ENCODE measurements around the gene APCDD1. TPM values are rescaled to one million over a fixed set of nuclear protein-coding genes. Genes with fewer than 3 reads are reported as not detected.

Gene APCDD1
- total and polyA plus RNA-seq, 2 donors (not counting 1 experiment from before 2014, with no cell fraction given) = 15.3 to 17.3 TPM

DNA sequence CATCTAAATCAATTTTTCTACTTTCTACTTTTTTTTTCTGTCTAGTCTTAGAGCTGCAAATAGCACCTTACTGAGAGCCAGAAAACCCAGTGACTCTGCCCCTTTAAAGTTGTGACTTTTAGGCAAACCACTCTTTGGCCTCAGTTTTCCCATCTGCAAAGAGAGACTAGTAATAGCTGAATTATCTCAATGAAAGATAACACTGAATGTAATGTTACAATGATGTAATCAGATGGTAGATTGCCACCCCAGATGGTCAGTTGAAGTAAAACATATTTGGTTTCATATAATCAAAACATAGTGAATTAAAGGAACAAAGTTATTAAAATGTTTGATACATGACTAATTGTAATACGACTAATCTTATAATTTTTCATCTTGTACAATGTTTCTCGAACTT is 5.0 kb upstream of the APCDD1 start:
- peaks cover 7% of the 10 kb centered on the region for H3K27me3 ChIP-seq (ENCODE audit: control insufficient read depth, insufficient read depth, low read length)
- H3K36me3 ChIP-seq (ENCODE audit: control insufficient read depth, insufficient read depth, low read length) = no peaks in the 10 kb centered on the region
- no peaks in the 10 kb centered on the region for H3K79me2 ChIP-seq (ENCODE audit: control insufficient read depth, insufficient read depth, low read length)
- peak; percentile 27 to 60 for DNase-seq (ENCODE audit: low read depth in 2 of 2)
- no peak overlapping the region for H3K27ac ChIP-seq (ENCODE audit: insufficient read depth, low read length)
- no peak overlapping the region for H3K9ac ChIP-seq (ENCODE audit: insufficient read depth, low read length)
- H4K20me1 ChIP-seq (ENCODE audit: control insufficient read depth, extremely low read depth, insufficient read depth, low read length) = no peaks in the 10 kb centered on the region
- no peak overlapping the region for H3K4me2 ChIP-seq (ENCODE audit: extremely low read depth, insufficient read depth, low read length)
- H3K4me3 ChIP-seq (replicated peaks in 1 of 4; ENCODE audit: control extremely low read depth in 1 of 4, insufficient read depth in 1 of 4, low read depth in 3 of 4, low read length in 4 of 4) = no peak overlapping the region
- no peaks in the 10 kb centered on the region for H3K4me1 ChIP-seq (ENCODE audit: control insufficient read depth, extremely low read depth, insufficient read depth, low read length)
- no peak overlapping the region for H2AFZ ChIP-seq (ENCODE audit: low read length)
- no peak for TF ChIP-seq EZH2 (IDR thresholded peaks at IDR 0.05; ENCODE audit: low read length, missing control alignments)
- TF ChIP-seq, protein P1, sequence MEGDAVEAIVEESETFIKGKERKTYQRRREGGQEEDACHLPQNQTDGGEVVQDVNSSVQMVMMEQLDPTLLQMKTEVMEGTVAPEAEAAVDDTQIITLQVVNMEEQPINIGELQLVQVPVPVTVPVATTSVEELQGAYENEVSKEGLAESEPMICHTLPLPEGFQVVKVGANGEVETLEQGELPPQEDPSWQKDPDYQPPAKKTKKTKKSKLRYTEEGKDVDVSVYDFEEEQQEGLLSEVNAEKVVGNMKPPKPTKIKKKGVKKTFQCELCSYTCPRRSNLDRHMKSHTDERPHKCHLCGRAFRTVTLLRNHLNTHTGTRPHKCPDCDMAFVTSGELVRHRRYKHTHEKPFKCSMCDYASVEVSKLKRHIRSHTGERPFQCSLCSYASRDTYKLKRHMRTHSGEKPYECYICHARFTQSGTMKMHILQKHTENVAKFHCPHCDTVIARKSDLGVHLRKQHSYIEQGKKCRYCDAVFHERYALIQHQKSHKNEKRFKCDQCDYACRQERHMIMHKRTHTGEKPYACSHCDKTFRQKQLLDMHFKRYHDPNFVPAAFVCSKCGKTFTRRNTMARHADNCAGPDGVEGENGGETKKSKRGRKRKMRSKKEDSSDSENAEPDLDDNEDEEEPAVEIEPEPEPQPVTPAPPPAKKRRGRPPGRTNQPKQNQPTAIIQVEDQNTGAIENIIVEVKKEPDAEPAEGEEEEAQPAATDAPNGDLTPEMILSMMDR (conservative IDR thresholded peaks at IDR 0.05 in 1 of 2, IDR thresholded peaks at IDR 0.05 in 1 of 2; ENCODE audit: low read depth in 1 of 2, low read length in 2 of 2) = no peak
- H3K9me3 ChIP-seq (ENCODE audit: control insufficient read depth, insufficient read depth, low read depth, low read length) = no peaks in the 10 kb centered on the region

DNA sequence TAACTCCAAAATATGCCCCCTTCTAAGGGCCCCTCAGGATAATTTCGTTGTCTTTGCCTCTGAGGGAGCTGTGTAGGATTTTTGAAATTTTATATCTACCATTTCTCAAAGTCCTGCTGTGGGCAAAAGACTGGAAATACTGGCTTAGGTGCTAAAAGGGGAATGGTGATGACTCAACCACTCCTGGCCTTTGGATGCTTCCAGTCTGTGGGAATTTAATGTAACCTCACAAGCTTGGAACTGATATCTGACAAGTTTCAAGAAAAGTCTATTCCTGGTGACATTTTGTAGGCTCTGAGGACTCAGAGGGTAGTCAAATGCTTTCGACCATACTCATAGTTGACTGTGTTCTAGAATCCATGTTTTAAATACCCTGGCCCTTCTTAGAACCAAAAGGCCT is 3.4 kb upstream of the APCDD1 start:
- H3K4me3 ChIP-seq (replicated peaks in 1 of 4; ENCODE audit: control extremely low read depth in 1 of 4, insufficient read depth in 1 of 4, low read depth in 3 of 4, low read length in 4 of 4) = no peak overlapping the region
- H3K36me3 ChIP-seq (ENCODE audit: control insufficient read depth, insufficient read depth, low read length) = no peaks in the 10 kb centered on the region
- no peaks in the 10 kb centered on the region for H3K4me1 ChIP-seq (ENCODE audit: control insufficient read depth, extremely low read depth, insufficient read depth, low read length)
- H3K4me2 ChIP-seq (ENCODE audit: extremely low read depth, insufficient read depth, low read length) = no peak overlapping the region
- TF ChIP-seq, protein P1 (conservative IDR thresholded peaks at IDR 0.05 in 1 of 2, IDR thresholded peaks at IDR 0.05 in 1 of 2; ENCODE audit: low read depth in 1 of 2, low read length in 2 of 2) = no peak
- TF ChIP-seq EZH2 (IDR thresholded peaks at IDR 0.05; ENCODE audit: low read length, missing control alignments) = no peak
- DNase-seq (ENCODE audit: low read depth in 2 of 2) = no peak
- H3K9ac ChIP-seq (ENCODE audit: insufficient read depth, low read length) = no peak overlapping the region
- H3K79me2 ChIP-seq (ENCODE audit: control insufficient read depth, insufficient read depth, low read length) = no peaks in the 10 kb centered on the region
- no peak overlapping the region for H2AFZ ChIP-seq (ENCODE audit: low read length)
- no peaks in the 10 kb centered on the region for H3K9me3 ChIP-seq (ENCODE audit: control insufficient read depth, insufficient read depth, low read depth, low read length)
- no peaks in the 10 kb centered on the region for H4K20me1 ChIP-seq (ENCODE audit: control insufficient read depth, extremely low read depth, insufficient read depth, low read length)
- H3K27me3 ChIP-seq (ENCODE audit: control insufficient read depth, insufficient read depth, low read length) = peaks cover 12% of the 10 kb centered on the region
- no peak overlapping the region for H3K27ac ChIP-seq (ENCODE audit: insufficient read depth, low read length)

DNA sequence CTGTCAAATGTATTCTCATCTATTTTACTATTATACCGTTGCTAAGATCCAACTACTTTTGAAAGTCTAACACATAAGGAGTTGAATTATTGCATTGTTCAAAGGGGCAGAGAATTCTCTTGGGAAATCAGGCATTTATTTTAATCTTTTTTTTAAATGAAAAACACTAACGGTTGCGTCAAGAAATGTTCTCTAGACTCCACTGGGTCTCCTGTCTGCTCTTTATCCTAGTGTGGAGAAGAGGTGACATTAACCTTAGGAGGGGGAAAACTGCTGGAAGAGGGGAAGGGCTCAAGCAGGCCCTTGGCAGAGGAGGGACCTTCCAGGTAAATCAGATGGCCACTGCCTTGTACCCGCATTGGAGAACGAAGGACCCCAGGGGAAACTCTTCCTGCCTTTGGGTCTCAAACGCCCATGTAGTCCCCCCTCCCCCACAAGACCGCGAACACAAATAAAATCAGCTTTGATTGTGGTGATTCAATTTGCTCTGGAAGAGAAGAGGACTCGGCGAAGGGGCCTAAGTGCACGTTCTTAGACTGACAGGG is 1.1 kb upstream of the APCDD1 start:
- Histone ChIP-seq H3K4me2 (ENCODE audit: extremely low read depth, insufficient read depth, low read length) (no peak overlapping the region), H4K20me1 (ENCODE audit: control insufficient read depth, extremely low read depth, insufficient read depth, low read length) (no peaks in the 10 kb centered on the region), H3K9me3 (ENCODE audit: control insufficient read depth, insufficient read depth, low read depth, low read length) (no peaks in the 10 kb centered on the region), H3K4me1 (ENCODE audit: control insufficient read depth, extremely low read depth, insufficient read depth, low read length) (peaks cover 2% of the 10 kb centered on the region), H3K27ac (ENCODE audit: insufficient read depth, low read length) (no peak overlapping the region), H3K4me3 (replicated peaks in 1 of 4; ENCODE audit: control extremely low read depth in 1 of 4, insufficient read depth in 1 of 4, low read depth in 3 of 4, low read length in 4 of 4) (no peak overlapping the region), H3K27me3 (ENCODE audit: control insufficient read depth, insufficient read depth, low read length) (peaks cover 14% of the 10 kb centered on the region), H3K79me2 (ENCODE audit: control insufficient read depth, insufficient read depth, low read length) (no peaks in the 10 kb centered on the region), H3K36me3 (ENCODE audit: control insufficient read depth, insufficient read depth, low read length) (no peaks in the 10 kb centered on the region), H2AFZ (ENCODE audit: low read length) (no peak overlapping the region), H3K9ac (ENCODE audit: insufficient read depth, low read length) (no peak overlapping the region)
- DNase-seq (ENCODE audit: low read depth in 2 of 2) = no peak
- TF ChIP-seq, protein P1 (conservative IDR thresholded peaks at IDR 0.05 in 1 of 2, IDR thresholded peaks at IDR 0.05 in 1 of 2; ENCODE audit: low read depth in 1 of 2, low read length in 2 of 2) = no peak
- TF ChIP-seq EZH2 (IDR thresholded peaks at IDR 0.05; ENCODE audit: low read length, missing control alignments) = no peak
